Hematopoietic multipotent progenitor cell (in vitro differentiated cells): ENCODE data around the gene METTL16. TPM values are rescaled to one million over a fixed set of nuclear protein-coding genes. Genes with fewer than 3 reads are reported as not detected.

ENCODE experiments used
- DNase-seq, 3 donors: peaks; one replicate each; pipeline ENCODE4 v3.0.0-alpha.2; 2011 to 2015; ENCODE audit warnings: low read depth in 2 of 3, low spot score in 2 of 3
- total RNA-seq: library from RNA; depleted of rRNA; stranded (reverse); fragments of >200 nt; gene quantifications from one replicate; pipeline ENCODE4 v1.2.3, GENCODE V29; 2012

METTL16 gene
- total RNA-seq, 1 donor, result 14.0 TPM

GRCh38 chr17:2398182-2398581, 113.5 kb downstream of the METTL16 start:
- no peak for DNase-seq

- DNase-seq, result no peak
Observed at GRCh38 chr17:2397247-2398171, 114.2 kb downstream of the METTL16 start.

GRCh38 chr17:2396568-2397246, 115.0 kb downstream of the METTL16 start:
- peak in 2 of 3 donors; percentile 82 to 89 for DNase-seq

GRCh38 chr17:2396192-2396567, 115.5 kb downstream of the METTL16 start:
- DNase-seq, result no peak

- no peak for DNase-seq
Observed at GRCh38 chr17:2395258-2396181, 116.2 kb downstream of the METTL16 start.

GRCh38 chr17:2394775-2395201, 116.9 kb downstream of the METTL16 start:
- DNase-seq, result no peak

- DNase-seq, result no peak
Observed at GRCh38 chr17:2393954-2394749, 117.5 kb downstream of the METTL16 start.

- DNase-seq, result peak; percentile 84 to 90 (median 88)
Observed at GRCh38 chr17:2393174-2393953, 118.3 kb downstream of the METTL16 start.

- DNase-seq, result peak; percentile 88 to 96 (median 93)
Observed at GRCh38 chr17:2392252-2393173, 119.2 kb downstream of the METTL16 start.

GRCh38 chr17:2391597-2392251, 120.0 kb downstream of the METTL16 start:
- DNase-seq, result no peak

- DNase-seq, result no peak
Observed at GRCh38 chr17:2390199-2390836, 121.4 kb downstream of the METTL16 start.

GRCh38 chr17:2388683-2389055, 123.0 kb downstream of the METTL16 start:
- DNase-seq, result peak in 1 of 3 donors; percentile 28

- DNase-seq, result no peak
Observed at GRCh38 chr17:2388020-2388682, 123.5 kb downstream of the METTL16 start.

GRCh38 chr17:2387086-2388019, 124.3 kb downstream of the METTL16 start:
- DNase-seq, result no peak

- DNase-seq, result no peak
Observed at GRCh38 chr17:2386400-2387085, 125.1 kb downstream of the METTL16 start.
